Activated naive CD4-positive, alpha-beta T cell treated with anti-CD3 and anti-CD28 coated beads, Interleukin-2, amount 50 U/mL, for 24 hours (primary cell): ENCODE measurements around the gene CALML5.

Experiments used
- H3K27ac Mint-ChIP-seq: one replicate; pipeline ENCODE4 v1.8.0; 2021; ENCODE audit warnings: mild to moderate bottlenecking, mixed read lengths
- H3K27me3 Mint-ChIP-seq: one replicate; pipeline ENCODE4 v1.8.0; 2021; ENCODE audit warnings: mixed read lengths
- H3K36me3 Mint-ChIP-seq: one replicate; pipeline ENCODE4 v1.8.0; 2021; ENCODE audit warnings: mixed read lengths
- H3K4me1 Mint-ChIP-seq: one replicate; pipeline ENCODE4 v1.8.0; 2021; ENCODE audit warnings: mixed read lengths
- H3K4me3 Mint-ChIP-seq: one replicate; pipeline ENCODE4 v1.8.0; 2021; ENCODE audit warnings: mild to moderate bottlenecking, mixed read lengths
- H3K9me3 Mint-ChIP-seq: one replicate; pipeline ENCODE4 v1.8.0; 2021; ENCODE audit warnings: mixed read lengths

CALML5 gene

GRCh38 chr10:5458425-5458824 lies 40.9 kb downstream of the CALML5 start:
- Mint-ChIP-seq H3K36me3 (peaks cover 8% of the 10 kb centered on the region), H3K9me3 (no peaks in the 10 kb centered on the region), H3K27me3 (no peaks in the 10 kb centered on the region), H3K27ac (no peak overlapping the region), H3K4me3 (no peak overlapping the region), H3K4me1 (peaks cover 11% of the 10 kb centered on the region)

GRCh38 chr10:5457741-5458140 lies 41.6 kb downstream of the CALML5 start:
- no peaks in the 10 kb centered on the region for H3K27me3 Mint-ChIP-seq
- no peaks in the 10 kb centered on the region for H3K9me3 Mint-ChIP-seq
- H3K4me1 Mint-ChIP-seq, result peaks cover 11% of the 10 kb centered on the region
- H3K4me3 Mint-ChIP-seq, result peak overlapping the region; percentile 6
- peak overlapping the region; percentile 32 for H3K27ac Mint-ChIP-seq
- peaks cover 8% of the 10 kb centered on the region for H3K36me3 Mint-ChIP-seq

GRCh38 chr10:5456563-5456962 lies 42.8 kb downstream of the CALML5 start:
- H3K27ac Mint-ChIP-seq, result no peak overlapping the region
- peaks cover 12% of the 10 kb centered on the region for H3K4me1 Mint-ChIP-seq
- no peaks in the 10 kb centered on the region for H3K9me3 Mint-ChIP-seq

GRCh38 chr10:5453749-5454489 lies 45.5 kb downstream of the CALML5 start:
- no peaks in the 10 kb centered on the region for H3K27me3 Mint-ChIP-seq
- peaks cover 23% of the 10 kb centered on the region for H3K4me1 Mint-ChIP-seq
- H3K36me3 Mint-ChIP-seq, result peaks cover 13% of the 10 kb centered on the region
- no peaks in the 10 kb centered on the region for H3K9me3 Mint-ChIP-seq
- no peak overlapping the region for H3K4me3 Mint-ChIP-seq
- no peak overlapping the region for H3K27ac Mint-ChIP-seq

More at GRCh38 chr10:5456563-5456962, 42.8 kb downstream of the CALML5 start:
- no peaks in the 10 kb centered on the region for H3K27me3 Mint-ChIP-seq
- peaks cover 12% of the 10 kb centered on the region for H3K36me3 Mint-ChIP-seq
- H3K4me3 Mint-ChIP-seq, result no peak overlapping the region

- peaks cover 5% of the 10 kb centered on the region for H3K36me3 Mint-ChIP-seq
- no peak overlapping the region for H3K27ac Mint-ChIP-seq
- no peaks in the 10 kb centered on the region for H3K27me3 Mint-ChIP-seq
- no peak overlapping the region for H3K4me3 Mint-ChIP-seq
- H3K4me1 Mint-ChIP-seq, result peaks cover 40% of the 10 kb centered on the region
- no peaks in the 10 kb centered on the region for H3K9me3 Mint-ChIP-seq
These were observed 48.6 kb downstream of the CALML5 start for GRCh38 chr10:5450605-5451384.

- H3K4me3 Mint-ChIP-seq, result no peak overlapping the region
These were observed 49.5 kb downstream of the CALML5 start for GRCh38 chr10:5449823-5450222.

GRCh38 chr10:5449227-5449626 lies 50.1 kb downstream of the CALML5 start:
- H3K4me1 Mint-ChIP-seq, result peaks cover 52% of the 10 kb centered on the region
- peaks cover 7% of the 10 kb centered on the region for H3K36me3 Mint-ChIP-seq
- no peaks in the 10 kb centered on the region for H3K9me3 Mint-ChIP-seq
- no peaks in the 10 kb centered on the region for H3K27me3 Mint-ChIP-seq
- H3K4me3 Mint-ChIP-seq, result peak overlapping the region; percentile 36
- no peak overlapping the region for H3K27ac Mint-ChIP-seq

More at GRCh38 chr10:5449823-5450222, 49.5 kb downstream of the CALML5 start:
- Mint-ChIP-seq H3K9me3 (no peaks in the 10 kb centered on the region), H3K27me3 (no peaks in the 10 kb centered on the region), H3K36me3 (peaks cover 5% of the 10 kb centered on the region), H3K27ac (no peak overlapping the region), H3K4me1 (peaks cover 47% of the 10 kb centered on the region)
